ENCODE measurements around the gene CDK6. TPM values are rescaled to one million over a fixed set of nuclear protein-coding genes. Genes with fewer than 3 reads are reported as not detected.

Gene CDK6
- total and polyA plus RNA-seq, 2 of the 8 experiments (the other 6 are each of a cell fraction or from before 2014, with no cell fraction given): 5.9 to 18.9 TPM

DNA sequence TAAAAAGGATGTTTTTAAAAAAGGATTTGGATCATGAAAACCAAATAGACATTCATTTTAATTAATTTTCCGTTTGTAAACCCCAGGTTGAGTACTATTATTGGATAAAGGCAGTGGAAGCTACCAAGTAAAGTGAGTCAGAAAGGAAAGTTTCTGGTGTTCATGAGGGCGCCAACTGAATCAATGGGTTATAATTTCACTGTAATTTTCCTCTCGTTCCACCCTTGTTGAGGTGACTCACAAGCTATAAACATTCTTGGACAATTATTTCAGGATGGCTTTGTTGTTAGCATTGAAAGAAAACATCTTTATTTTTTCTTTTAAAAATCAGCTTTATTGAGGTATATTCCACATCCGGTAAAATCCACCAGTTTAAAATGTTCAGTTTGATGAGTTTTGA, 241.1 kb downstream of the CDK6 start:
- Histone ChIP-seq H2BK12ac (ENCODE audit: low read depth, low read length) (no peak overlapping the region), H3K4me2 (ENCODE audit: insufficient read depth in 1 of 2, low read depth in 2 of 2, low read length in 2 of 2) (no peak overlapping the region), H3K23me2 (ENCODE audit: low read depth, low read length) (peaks cover 3% of the 10 kb centered on the region; the same call in 1 of the 2 replicates), H4K20me1 (replicated peaks in 1 of 2; ENCODE audit: control insufficient read depth in 1 of 2, insufficient read depth in 2 of 2, low read length in 2 of 2) (no peaks in the 10 kb centered on the region), H2AFZ (ENCODE audit: low read length) (no peak overlapping the region), H3K4me1 (replicated peaks in 1 of 4; ENCODE audit: control insufficient read depth in 3 of 4, insufficient read depth in 4 of 4, low read length in 3 of 4) (no peaks in the 10 kb centered on the region), H3K27me3 (replicated peaks in 1 of 4; ENCODE audit: control insufficient read depth in 3 of 4, extremely low read depth in 1 of 4, insufficient read depth in 3 of 4, low read length in 3 of 4) (peaks cover 2 to 14% (median 8%) of the 10 kb centered on the region in 4 experiments; a peak in 6 of 7 replicates), H3K14ac (ENCODE audit: insufficient read length) (no peak overlapping the region), H3K9me3 (ENCODE audit: insufficient read depth in 2 of 2, low read depth in 1 of 2, low read length in 1 of 2) (no peaks in the 10 kb centered on the region), H3K23ac (ENCODE audit: insufficient read length) (no peak overlapping the region), H3K4me3 (ENCODE audit: extremely low read depth in 1 of 4, insufficient read depth in 2 of 4, low read depth in 3 of 4, low read length in 4 of 4) (no peak overlapping the region), H4K8ac (ENCODE audit: extremely low read depth, insufficient read depth, low read length) (no peak overlapping the region), H3K36me3 (ENCODE audit: control insufficient read depth in 2 of 4, insufficient read depth in 4 of 4, low read length in 3 of 4) (no peaks in the 10 kb centered on the region), H2BK20ac (ENCODE audit: low read length) (no peak overlapping the region), H2BK120ac (replicated peaks; ENCODE audit: low read depth, low read length) (no peak overlapping the region), H3K79me1 (ENCODE audit: low read depth, low read length) (no peaks in the 10 kb centered on the region; the same call in 1 of the 2 replicates), H3K4ac (replicated peaks; ENCODE audit: insufficient read length, low read depth, low read length) (no peak overlapping the region), H4K91ac (replicated peaks; ENCODE audit: insufficient read length, low read length) (no peak overlapping the region), H2AK5ac (ENCODE audit: low read depth, low read length) (no peak overlapping the region), H4K5ac (ENCODE audit: insufficient read length, low read depth, low read length) (no peak overlapping the region), H3K18ac (ENCODE audit: extremely low read depth, low read length) (no peak overlapping the region), H2BK15ac (ENCODE audit: low read length) (no peak overlapping the region), H2BK5ac (ENCODE audit: low read depth, low read length) (no peak overlapping the region), H3K79me2 (ENCODE audit: control insufficient read depth in 1 of 2, insufficient read depth in 2 of 2, low read length in 2 of 2) (no peaks in the 10 kb centered on the region), H3K27ac (ENCODE audit: low read depth, low read length) (no peak overlapping the region), H3K56ac (replicated peaks; ENCODE audit: insufficient read length, low read depth, low read length) (no peak overlapping the region), H3K9ac (replicated peaks in 1 of 4; ENCODE audit: extremely low read depth in 1 of 4, low read depth in 3 of 4, low read length in 3 of 4) (no peak overlapping the region)
- no peak for DNase-seq (ENCODE audit: low read depth in 1 of 2, low spot score in 2 of 2)
- WGBS, 2 experiments (ENCODE audit: extremely low coverage in 1 of 2, insufficient coverage in 1 of 2, insufficient read length in 1 of 2, insufficient replicate concordance in 2 of 2, low coverage in 1 of 2, low lambda C conversion rate in 2 of 2, missing lambda C conversion rate in 1 of 2): 86% methylated on average over 4 of the region's 4 CpGs; no CpG with 5 or more reads in 1 of the 2 experiments
- TF ChIP-seq, protein P1, sequence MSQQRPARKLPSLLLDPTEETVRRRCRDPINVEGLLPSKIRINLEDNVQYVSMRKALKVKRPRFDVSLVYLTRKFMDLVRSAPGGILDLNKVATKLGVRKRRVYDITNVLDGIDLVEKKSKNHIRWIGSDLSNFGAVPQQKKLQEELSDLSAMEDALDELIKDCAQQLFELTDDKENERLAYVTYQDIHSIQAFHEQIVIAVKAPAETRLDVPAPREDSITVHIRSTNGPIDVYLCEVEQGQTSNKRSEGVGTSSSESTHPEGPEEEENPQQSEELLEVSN (IDR thresholded peaks at IDR 0.05): no peak
- no peak for TF ChIP-seq YY1 (IDR thresholded peaks at IDR 0.05; ENCODE audit: low read depth, low read length)
- TF ChIP-seq, protein P2, sequence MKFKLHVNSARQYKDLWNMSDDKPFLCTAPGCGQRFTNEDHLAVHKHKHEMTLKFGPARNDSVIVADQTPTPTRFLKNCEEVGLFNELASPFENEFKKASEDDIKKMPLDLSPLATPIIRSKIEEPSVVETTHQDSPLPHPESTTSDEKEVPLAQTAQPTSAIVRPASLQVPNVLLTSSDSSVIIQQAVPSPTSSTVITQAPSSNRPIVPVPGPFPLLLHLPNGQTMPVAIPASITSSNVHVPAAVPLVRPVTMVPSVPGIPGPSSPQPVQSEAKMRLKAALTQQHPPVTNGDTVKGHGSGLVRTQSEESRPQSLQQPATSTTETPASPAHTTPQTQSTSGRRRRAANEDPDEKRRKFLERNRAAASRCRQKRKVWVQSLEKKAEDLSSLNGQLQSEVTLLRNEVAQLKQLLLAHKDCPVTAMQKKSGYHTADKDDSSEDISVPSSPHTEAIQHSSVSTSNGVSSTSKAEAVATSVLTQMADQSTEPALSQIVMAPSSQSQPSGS (IDR thresholded peaks at IDR 0.05; ENCODE audit: low read length): no peak
- no peak for TF ChIP-seq KDM4A (IDR thresholded peaks at IDR 0.05; ENCODE audit: low read depth, low read length, severe bottlenecking)
- TF ChIP-seq, protein P3, sequence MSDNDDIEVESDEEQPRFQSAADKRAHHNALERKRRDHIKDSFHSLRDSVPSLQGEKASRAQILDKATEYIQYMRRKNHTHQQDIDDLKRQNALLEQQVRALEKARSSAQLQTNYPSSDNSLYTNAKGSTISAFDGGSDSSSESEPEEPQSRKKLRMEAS (IDR thresholded peaks at IDR 0.05): no peak
- no peak for TF ChIP-seq CREB1 (IDR thresholded peaks at IDR 0.05)
- TF ChIP-seq BACH1 (IDR thresholded peaks at IDR 0.05; ENCODE audit: low read length): no peak
- TF ChIP-seq JUN (IDR thresholded peaks at IDR 0.05; ENCODE audit: low read depth, low read length): no peak
- CTCF ChIA-PET (ENCODE audit: partially characterized antibody): interaction anchor here (0.5 to 7.6 kb wide), 4 partner anchors 10 to 493 kb away, joined by 3 to 84 read pairs (median 7); no protein-coding TSS in a partner anchor
- POLR2A ChIA-PET (ENCODE audit: partially characterized antibody): no interaction called here
- FAIRE-seq: no peak

All from H1 (cell line).